NCI-H524 treated with DMSO at 0.1 percent for 48 hours (cell line): ENCODE measurements around the gene EYA2.

Source experiments
- DNase-seq: peaks from one replicate; lab custom pipeline; 2025; lab: John Stamatoyannopoulos, UW

EYA2 gene

GRCh38 chr20:47141941-47142773 is 247.5 kb downstream of the EYA2 start:
- no peak for DNase-seq

GRCh38 chr20:47142774-47143170 is 248.1 kb downstream of the EYA2 start:
- no peak for DNase-seq

- DNase-seq = no peak
Observed at GRCh38 chr20:47143657-47144056, 249.0 kb downstream of the EYA2 start.

GRCh38 chr20:47144463-47144862 is 249.8 kb downstream of the EYA2 start:
- DNase-seq = no peak

- DNase-seq = no peak
Observed at GRCh38 chr20:47146686-47147085, 252.0 kb downstream of the EYA2 start.

- DNase-seq = no peak
Observed at GRCh38 chr20:47148059-47148458, 253.4 kb downstream of the EYA2 start.

- DNase-seq = no peak
Observed at GRCh38 chr20:47149939-47150338, 255.3 kb downstream of the EYA2 start.

- peak; percentile 48 for DNase-seq
Observed at GRCh38 chr20:47150403-47151152, 255.9 kb downstream of the EYA2 start.

GRCh38 chr20:47152068-47152467 is 257.4 kb downstream of the EYA2 start:
- DNase-seq = no peak

GRCh38 chr20:47154089-47154488 is 259.4 kb downstream of the EYA2 start:
- no peak for DNase-seq

GRCh38 chr20:47156301-47157137 is 261.9 kb downstream of the EYA2 start:
- no peak for DNase-seq

- DNase-seq = no peak
Observed at GRCh38 chr20:47159166-47159565, 264.5 kb downstream of the EYA2 start.

- DNase-seq = no peak
Observed at GRCh38 chr20:47160240-47160639, 265.6 kb downstream of the EYA2 start.

GRCh38 chr20:47160992-47161391 is 266.3 kb downstream of the EYA2 start:
- DNase-seq = no peak

- no peak for DNase-seq
Observed at GRCh38 chr20:47161411-47161810, 266.8 kb downstream of the EYA2 start.

GRCh38 chr20:47164140-47164539 is 269.5 kb downstream of the EYA2 start:
- no peak for DNase-seq

GRCh38 chr20:47165376-47165865 is 270.8 kb downstream of the EYA2 start:
- DNase-seq = no peak

- DNase-seq = no peak
Observed at GRCh38 chr20:47167846-47168245, 273.2 kb downstream of the EYA2 start.

GRCh38 chr20:47172579-47172978 is 277.9 kb downstream of the EYA2 start:
- DNase-seq = no peak

- DNase-seq = no peak
Observed at GRCh38 chr20:47173596-47174216, 279.1 kb downstream of the EYA2 start.

GRCh38 chr20:47174456-47175243 is 280.0 kb downstream of the EYA2 start:
- no peak for DNase-seq
